ENCODE measurements around the gene SLC4A11.
"Not testable (repeated sequence)": the region's sequence is repeated elsewhere in the genome, so short reads cannot be mapped to it uniquely, and the experiment has no call there.

DNA sequence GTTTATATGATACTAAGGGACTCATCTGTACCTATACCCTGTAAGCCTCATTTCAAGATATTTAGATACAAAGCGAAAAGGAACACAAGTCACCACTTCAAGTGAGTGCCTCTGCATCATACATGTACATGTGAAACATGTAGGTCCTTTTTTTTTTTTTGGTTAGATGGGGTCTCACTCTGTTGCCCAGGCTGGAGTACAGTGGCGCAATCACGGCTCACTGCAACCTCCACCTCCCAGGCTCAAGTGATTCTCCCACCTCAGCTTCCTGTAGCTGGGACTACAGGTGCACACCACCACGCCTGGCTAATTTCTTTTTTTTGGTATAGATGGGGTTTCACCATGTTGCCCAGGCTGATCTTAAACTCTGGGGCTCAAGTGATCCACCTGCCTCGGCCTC is 56.6 kb downstream of the SLC4A11 start:
- TF ChIP-seq, protein P1, sequence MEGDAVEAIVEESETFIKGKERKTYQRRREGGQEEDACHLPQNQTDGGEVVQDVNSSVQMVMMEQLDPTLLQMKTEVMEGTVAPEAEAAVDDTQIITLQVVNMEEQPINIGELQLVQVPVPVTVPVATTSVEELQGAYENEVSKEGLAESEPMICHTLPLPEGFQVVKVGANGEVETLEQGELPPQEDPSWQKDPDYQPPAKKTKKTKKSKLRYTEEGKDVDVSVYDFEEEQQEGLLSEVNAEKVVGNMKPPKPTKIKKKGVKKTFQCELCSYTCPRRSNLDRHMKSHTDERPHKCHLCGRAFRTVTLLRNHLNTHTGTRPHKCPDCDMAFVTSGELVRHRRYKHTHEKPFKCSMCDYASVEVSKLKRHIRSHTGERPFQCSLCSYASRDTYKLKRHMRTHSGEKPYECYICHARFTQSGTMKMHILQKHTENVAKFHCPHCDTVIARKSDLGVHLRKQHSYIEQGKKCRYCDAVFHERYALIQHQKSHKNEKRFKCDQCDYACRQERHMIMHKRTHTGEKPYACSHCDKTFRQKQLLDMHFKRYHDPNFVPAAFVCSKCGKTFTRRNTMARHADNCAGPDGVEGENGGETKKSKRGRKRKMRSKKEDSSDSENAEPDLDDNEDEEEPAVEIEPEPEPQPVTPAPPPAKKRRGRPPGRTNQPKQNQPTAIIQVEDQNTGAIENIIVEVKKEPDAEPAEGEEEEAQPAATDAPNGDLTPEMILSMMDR (IDR thresholded peaks at IDR 0.05): not testable (repeated sequence)
- TF ChIP-seq EP300 (IDR thresholded peaks at IDR 0.05; ENCODE audit: low read depth); POLR2A (IDR thresholded peaks at IDR 0.05): not testable (repeated sequence)
